BE2C (cell line): ENCODE measurements around the gene SHB.

Experiments used
- DNase-seq: peaks from one replicate; pipeline ENCODE4 v3.0.0-alpha.2; 2020
- H3K27me3 ChIP-seq: fragments of 250-450 bp; sonication (Bioruptor Pico); 2 replicates; pipeline ENCODE4 v1.5.1; 2020; ENCODE audit warnings: mild to moderate bottlenecking
- H3K36me3 ChIP-seq: fragments of 250-450 bp; sonication (Bioruptor Pico); 2 replicates; pipeline ENCODE4 v1.5.1; 2020; ENCODE audit warnings: mild to moderate bottlenecking
- H3K4me1 ChIP-seq: fragments of 250-450 bp; sonication (Bioruptor Pico); 2 replicates; pipeline ENCODE4 v1.5.1; 2020
- H3K4me3 ChIP-seq: 2 replicates; pipeline ENCODE4 v1.5.1; 2011; ENCODE audit warnings: low read depth, low read length
- H3K9me3 ChIP-seq: fragments of 250-450 bp; sonication (Bioruptor Pico); 2 replicates; pipeline ENCODE4 v1.5.1; 2020
- CTCF ChIP-seq: IDR thresholded peaks from 2 replicates; pipeline ENCODE4 v1.5.1; 2012; ENCODE audit warnings: mild to moderate bottlenecking, low read depth, low read length

SHB gene

GRCh38 chr9:38000735-38001134 lies 68.3 kb downstream of the SHB start:
- Histone ChIP-seq H3K4me3 (no peak overlapping the region), H3K36me3 (no peaks in the 10 kb centered on the region), H3K27me3 (no peaks in the 10 kb centered on the region), H3K9me3 (no peaks in the 10 kb centered on the region), H3K4me1 (peaks cover 43% of the 10 kb centered on the region)
- DNase-seq: no peak
- no peak for TF ChIP-seq CTCF

GRCh38 chr9:38000332-38000731 lies 68.7 kb downstream of the SHB start:
- Histone ChIP-seq H3K4me1 (peaks cover 47% of the 10 kb centered on the region), H3K36me3 (no peaks in the 10 kb centered on the region), H3K4me3 (no peak overlapping the region), H3K9me3 (no peaks in the 10 kb centered on the region), H3K27me3 (no peaks in the 10 kb centered on the region)
- peak; percentile 30; the same call in 1 of the 2 replicates for TF ChIP-seq CTCF
- no peak for DNase-seq

GRCh38 chr9:37999588-38000189 lies 69.3 kb downstream of the SHB start:
- TF ChIP-seq CTCF: no peak
- no peak for DNase-seq
- Histone ChIP-seq H3K4me3 (no peak overlapping the region), H3K9me3 (no peaks in the 10 kb centered on the region), H3K4me1 (peaks cover 47% of the 10 kb centered on the region), H3K27me3 (no peaks in the 10 kb centered on the region), H3K36me3 (no peaks in the 10 kb centered on the region)

GRCh38 chr9:37998881-37999587 lies 70.0 kb downstream of the SHB start:
- Histone ChIP-seq H3K36me3 (no peaks in the 10 kb centered on the region), H3K27me3 (no peaks in the 10 kb centered on the region), H3K9me3 (no peaks in the 10 kb centered on the region), H3K4me3 (no peak overlapping the region), H3K4me1 (peaks cover 52% of the 10 kb centered on the region)
- no peak for TF ChIP-seq CTCF
- DNase-seq: no peak

GRCh38 chr9:37997636-37998374 lies 71.2 kb downstream of the SHB start:
- TF ChIP-seq CTCF: no peak
- H3K4me3 ChIP-seq: no peak overlapping the region
- no peaks in the 10 kb centered on the region for H3K36me3 ChIP-seq
- H3K27me3 ChIP-seq: no peaks in the 10 kb centered on the region
- H3K4me1 ChIP-seq: peaks cover 58% of the 10 kb centered on the region
- no peaks in the 10 kb centered on the region for H3K9me3 ChIP-seq
- peak; percentile 54 for DNase-seq

- H3K27me3 ChIP-seq: no peaks in the 10 kb centered on the region
- TF ChIP-seq CTCF: no peak
- DNase-seq: no peak
- peaks cover 58% of the 10 kb centered on the region for H3K4me1 ChIP-seq
- H3K36me3 ChIP-seq: no peaks in the 10 kb centered on the region
- no peaks in the 10 kb centered on the region for H3K9me3 ChIP-seq
- no peak overlapping the region for H3K4me3 ChIP-seq
Measured at GRCh38 chr9:37996819-37997217, 72.2 kb downstream of the SHB start.
